ENCODE data around the gene TFAP2E. TPM values are rescaled to one million over a fixed set of nuclear protein-coding genes. Genes with fewer than 3 reads are reported as not detected.

The TFAP2E gene
- total RNA-seq, 3 donors from 2014 or later, result 0.27 to 0.79 (median 0.67) TPM

- intact Hi-C loops (cut with DNase I, micrococcal nuclease), result no loop called here
- ATAC-seq (peak; percentile 77), DNase-seq (no peak)
- Histone ChIP-seq H3K4me1 (ENCODE audit: low read depth) (peaks cover 8% of the 10 kb centered on the region), H3K4me3 (no peak overlapping the region), H3K9me3 (no peaks in the 10 kb centered on the region), H3K36me3 (ENCODE audit: low read depth) (no peaks in the 10 kb centered on the region)
- TF ChIP-seq, protein P1, sequence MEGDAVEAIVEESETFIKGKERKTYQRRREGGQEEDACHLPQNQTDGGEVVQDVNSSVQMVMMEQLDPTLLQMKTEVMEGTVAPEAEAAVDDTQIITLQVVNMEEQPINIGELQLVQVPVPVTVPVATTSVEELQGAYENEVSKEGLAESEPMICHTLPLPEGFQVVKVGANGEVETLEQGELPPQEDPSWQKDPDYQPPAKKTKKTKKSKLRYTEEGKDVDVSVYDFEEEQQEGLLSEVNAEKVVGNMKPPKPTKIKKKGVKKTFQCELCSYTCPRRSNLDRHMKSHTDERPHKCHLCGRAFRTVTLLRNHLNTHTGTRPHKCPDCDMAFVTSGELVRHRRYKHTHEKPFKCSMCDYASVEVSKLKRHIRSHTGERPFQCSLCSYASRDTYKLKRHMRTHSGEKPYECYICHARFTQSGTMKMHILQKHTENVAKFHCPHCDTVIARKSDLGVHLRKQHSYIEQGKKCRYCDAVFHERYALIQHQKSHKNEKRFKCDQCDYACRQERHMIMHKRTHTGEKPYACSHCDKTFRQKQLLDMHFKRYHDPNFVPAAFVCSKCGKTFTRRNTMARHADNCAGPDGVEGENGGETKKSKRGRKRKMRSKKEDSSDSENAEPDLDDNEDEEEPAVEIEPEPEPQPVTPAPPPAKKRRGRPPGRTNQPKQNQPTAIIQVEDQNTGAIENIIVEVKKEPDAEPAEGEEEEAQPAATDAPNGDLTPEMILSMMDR (IDR thresholded peaks at IDR 0.05), result no peak
Observed at GRCh38 chr1:35539073-35539823, 33.9 kb upstream of the TFAP2E start.

DNA sequence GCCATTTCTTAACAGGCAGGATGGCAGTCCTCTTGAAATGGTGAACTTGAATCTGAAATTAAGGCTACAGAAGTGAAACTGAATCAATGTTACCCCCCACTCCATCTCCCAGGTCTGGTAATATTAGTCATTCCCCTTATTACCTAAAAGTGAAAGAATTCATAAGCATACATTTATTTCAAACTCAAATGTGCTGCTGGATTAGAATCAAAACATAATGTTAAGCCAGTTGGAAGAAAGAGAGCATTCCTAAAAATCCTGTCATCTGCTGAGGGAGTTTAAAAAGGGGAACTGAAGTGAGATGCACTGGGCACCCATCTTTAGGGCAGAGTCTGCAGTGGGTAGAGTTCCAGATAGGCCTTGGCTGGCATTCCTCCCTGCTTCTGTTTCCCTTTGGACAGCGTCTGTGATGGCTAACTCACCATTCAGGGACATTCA lies 33.3 kb upstream of the TFAP2E start:
- ATAC-seq (no peak), DNase-seq (no peak)
- peaks cover 8% of the 10 kb centered on the region for H3K4me1 ChIP-seq (ENCODE audit: low read depth)
- no peaks in the 10 kb centered on the region for H3K9me3 ChIP-seq
- intact Hi-C loops (cut with DNase I, micrococcal nuclease), result no loop called here
- H3K4me3 ChIP-seq, result no peak overlapping the region
- TF ChIP-seq, protein P1 (IDR thresholded peaks at IDR 0.05), result no peak
- H3K36me3 ChIP-seq (ENCODE audit: low read depth), result no peaks in the 10 kb centered on the region

GRCh38 chr1:35544976-35545375 lies 28.1 kb upstream of the TFAP2E start:
- TF ChIP-seq, protein P1 (IDR thresholded peaks at IDR 0.05), result no peak
- peaks cover 4% of the 10 kb centered on the region for H3K4me1 ChIP-seq (ENCODE audit: low read depth)
- no peaks in the 10 kb centered on the region for H3K36me3 ChIP-seq (ENCODE audit: low read depth)
- H3K4me3 ChIP-seq, result no peak overlapping the region
- intact Hi-C loops (cut with DNase I, micrococcal nuclease), result no loop called here
- peak in 1 of 3 donors; percentile 30 for DNase-seq
- no peaks in the 10 kb centered on the region for H3K9me3 ChIP-seq
- ATAC-seq, result peak; percentile 54

DNA sequence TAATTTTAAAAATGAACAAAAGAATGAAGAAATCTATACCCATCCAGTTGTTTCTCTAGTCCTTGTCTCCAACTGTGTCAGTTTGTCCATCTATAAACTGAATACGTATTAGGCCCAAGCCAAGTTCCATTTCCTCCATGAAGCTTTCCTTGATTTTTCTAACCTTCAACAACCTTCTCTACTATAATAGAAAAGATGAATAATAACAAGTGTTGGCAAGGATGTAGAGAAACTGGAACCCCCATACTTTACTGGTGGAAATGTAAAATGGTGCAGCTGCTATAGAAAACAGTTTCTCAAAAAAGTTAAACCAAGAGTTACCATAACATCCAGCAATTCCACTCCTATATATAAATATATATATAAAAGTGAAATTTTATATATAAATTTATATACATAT lies 26.5 kb upstream of the TFAP2E start:
- ATAC-seq (no peak), DNase-seq (no peak)
- TF ChIP-seq, protein P1 (IDR thresholded peaks at IDR 0.05), result no peak
- Histone ChIP-seq H3K4me3 (no peak overlapping the region), H3K9me3 (no peaks in the 10 kb centered on the region), H3K4me1 (ENCODE audit: low read depth) (no peaks in the 10 kb centered on the region), H3K36me3 (ENCODE audit: low read depth) (no peaks in the 10 kb centered on the region)
- intact Hi-C loops (cut with DNase I, micrococcal nuclease), result no loop called here

- intact Hi-C loops (cut with DNase I, micrococcal nuclease), result no loop called here
- Histone ChIP-seq H3K4me1 (ENCODE audit: low read depth) (peaks cover 25% of the 10 kb centered on the region), H3K36me3 (ENCODE audit: low read depth) (peaks cover 7% of the 10 kb centered on the region), H3K4me3 (no peak overlapping the region), H3K9me3 (no peaks in the 10 kb centered on the region)
- DNase-seq, result no peak
- TF ChIP-seq, protein P1 (IDR thresholded peaks at IDR 0.05), result no peak
- ATAC-seq, result no peak
Observed at GRCh38 chr1:35553851-35554250, 19.3 kb upstream of the TFAP2E start.

Measured in mucosa of descending colon (tissue), 3 donors.